ENCODE measurements around the gene ERICH4.
"Not testable (repeated sequence)": the region's sequence is repeated elsewhere in the genome, so short reads cannot be mapped to it uniquely, and the experiment has no call there.

The ERICH4 gene, protein sequence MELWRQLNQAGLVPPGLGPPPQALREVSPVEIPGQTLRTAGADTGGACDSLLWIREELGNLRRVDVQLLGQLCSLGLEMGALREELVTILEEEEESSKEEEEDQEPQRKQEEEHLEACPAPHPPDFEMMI

DNA sequence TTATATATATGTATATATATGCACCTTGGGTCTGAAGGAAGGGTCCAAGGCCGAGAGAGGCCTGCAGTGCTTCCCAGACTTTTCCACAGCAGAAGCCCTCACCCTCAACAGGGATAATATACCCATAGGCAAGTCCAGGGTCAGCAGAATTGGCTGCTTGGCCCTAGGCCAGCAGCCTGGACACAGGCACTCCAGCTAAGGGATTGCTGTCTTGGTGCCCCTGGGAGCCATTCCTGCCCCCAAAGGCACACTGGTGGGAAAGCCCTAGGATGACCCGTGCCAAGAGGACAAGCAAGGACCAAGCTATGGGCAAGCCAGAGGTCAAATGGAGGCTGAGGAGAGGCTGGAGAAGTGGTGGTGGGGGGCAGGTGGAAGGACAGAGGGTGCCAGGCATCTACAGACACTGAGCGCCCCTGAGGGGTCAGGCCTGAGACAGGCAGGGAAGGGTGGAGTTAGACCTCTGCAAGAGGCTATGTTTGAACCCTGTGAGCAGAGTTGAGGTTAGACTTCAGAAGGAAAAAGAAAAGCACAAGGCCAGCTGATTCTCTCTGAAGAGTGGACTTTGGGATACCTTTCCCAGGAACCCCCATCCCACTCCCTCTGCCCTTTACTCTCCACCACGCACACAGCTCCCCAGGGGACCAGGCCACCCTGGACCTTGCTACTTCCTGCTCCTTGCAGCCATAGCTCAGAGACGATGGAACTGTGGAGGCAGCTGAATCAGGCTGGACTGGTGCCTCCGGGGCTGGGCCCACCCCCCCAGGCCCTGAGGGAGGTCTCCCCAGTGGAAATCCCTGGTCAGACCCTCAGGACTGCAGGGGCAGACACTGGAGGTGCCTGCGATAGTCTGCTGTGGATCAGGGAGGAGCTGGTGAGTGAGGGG, at the start of gene ERICH4:
Gene ERICH4 (plus strand): TSS at position 684 of the 883 bp plus-strand sequence. CDS start 14 bp downstream, at position 698.
- DNase-seq (ENCODE audit: low read depth in 1 of 2, low spot score in 1 of 2): no peak

DNA sequence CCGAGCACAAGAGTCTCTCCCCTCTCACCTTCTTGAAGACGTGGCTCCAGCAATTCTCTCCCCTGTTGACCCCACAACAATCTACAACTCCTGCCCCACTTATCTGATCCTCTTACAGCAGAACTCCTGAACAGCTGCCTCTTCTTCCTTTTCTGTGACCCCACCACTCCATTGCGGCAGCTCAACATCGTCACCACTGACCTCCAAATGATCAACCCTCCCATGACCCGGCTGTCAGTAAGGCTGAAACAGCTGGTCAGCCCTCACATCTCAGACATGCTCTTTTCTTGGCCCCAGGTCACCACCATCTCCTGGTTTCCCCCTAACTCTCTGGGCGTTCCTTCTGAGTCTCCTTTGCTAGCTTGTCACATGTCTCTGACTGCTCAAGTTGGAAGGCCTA, 47.6 kb upstream of the ERICH4 start:
- no peak for DNase-seq (ENCODE audit: low read depth in 1 of 2, low spot score in 1 of 2)

DNA sequence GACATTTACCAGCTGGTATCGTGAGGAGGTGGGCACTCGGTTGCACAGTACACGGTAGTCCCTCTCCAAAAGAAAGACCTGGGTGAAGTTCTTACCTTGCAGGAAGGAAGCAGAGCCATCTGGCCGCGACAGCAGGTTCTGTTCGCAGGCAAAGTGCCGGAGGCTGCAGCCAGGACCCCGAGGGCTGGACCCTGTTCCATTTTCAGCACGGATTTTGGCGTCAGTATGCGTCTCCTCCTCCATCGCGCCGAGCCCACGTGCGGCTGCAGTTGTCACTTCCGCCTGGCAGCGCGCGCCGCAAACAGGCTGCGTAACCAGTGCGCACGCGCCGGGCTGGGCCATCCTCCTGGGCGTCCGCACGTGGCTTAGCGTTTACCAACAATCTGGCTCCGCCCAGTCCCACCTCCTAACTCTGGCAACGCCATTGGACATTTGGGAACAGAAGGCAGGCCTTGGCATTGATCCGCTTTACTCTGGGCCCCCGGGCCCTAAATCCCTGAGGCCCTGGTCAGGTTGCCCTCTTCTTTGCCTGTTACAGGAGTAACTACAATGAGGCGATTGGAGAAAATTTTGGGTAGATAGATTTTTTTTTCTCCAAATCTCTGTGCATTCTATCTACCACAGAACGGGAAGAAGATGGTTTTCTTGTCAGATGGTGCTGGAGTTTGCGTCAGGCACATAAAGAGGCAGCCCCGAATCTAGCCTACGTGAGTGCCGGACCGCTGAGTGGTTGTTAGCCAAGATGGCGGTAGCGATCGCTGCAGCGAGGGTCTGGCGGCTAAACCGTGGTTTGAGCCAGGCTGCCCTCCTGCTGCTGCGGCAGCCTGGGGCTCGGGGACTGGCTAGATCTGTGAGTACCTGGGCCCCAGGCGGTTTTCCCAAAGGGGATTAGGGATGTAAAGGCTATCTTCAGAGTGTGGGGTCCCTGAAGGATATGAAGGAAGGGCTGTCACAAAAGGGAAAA, 45.6 kb upstream of the ERICH4 start, which contains the start of the genes BCKDHA and EXOSC5:
Gene BCKDHA (plus strand): TSS at position 733 of the 964 bp plus-strand sequence. CDS start 10 bp downstream, at position 743.
Gene EXOSC5 (minus strand): TSS at position 274 of the 964 bp plus-strand sequence. CDS start 31 bp downstream, at position 243.
- DNase-seq (ENCODE audit: low read depth in 1 of 2, low spot score in 1 of 2): peak; percentile 98 to 99

DNA sequence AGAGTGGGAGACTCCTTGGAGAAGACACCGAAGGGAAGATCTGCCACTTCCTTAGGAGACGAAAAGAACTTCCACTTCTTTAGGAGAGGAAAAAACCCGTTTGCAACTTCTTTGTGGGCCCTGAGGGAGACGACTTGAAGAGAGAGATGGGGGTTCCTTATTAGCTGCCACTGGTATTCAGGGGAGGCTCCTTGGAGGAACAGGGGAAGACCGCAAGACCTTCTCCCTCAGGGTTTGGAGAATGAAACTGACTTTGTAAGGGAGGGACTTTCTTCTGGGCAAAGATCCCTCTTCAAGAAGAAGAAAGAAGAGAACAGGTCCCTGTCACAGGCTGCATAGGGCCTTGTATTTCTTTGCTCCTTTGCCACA, 44.9 kb upstream of the ERICH4 start:
- no peak for DNase-seq (ENCODE audit: low read depth in 1 of 2, low spot score in 1 of 2)

DNA sequence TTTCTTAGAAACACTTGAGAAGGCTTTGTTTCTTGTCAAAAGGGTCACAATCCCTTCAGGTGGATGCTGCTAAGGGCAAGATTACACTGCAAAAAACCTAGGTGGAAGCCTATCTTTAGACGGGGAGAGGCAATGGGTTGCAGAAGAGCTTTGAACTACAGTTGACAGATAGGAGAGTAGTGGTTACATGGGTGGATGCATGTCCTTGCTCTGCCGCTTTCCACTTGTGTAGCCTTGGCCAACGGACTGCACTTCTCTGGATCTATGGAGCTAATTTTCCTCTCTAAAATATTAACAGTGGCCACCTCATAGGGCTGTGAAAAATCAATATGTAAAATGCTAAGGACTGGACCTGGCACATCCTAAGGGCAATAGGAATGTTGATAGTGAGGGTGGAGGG, 44.4 kb upstream of the ERICH4 start:
- DNase-seq (ENCODE audit: low read depth in 1 of 2, low spot score in 1 of 2): no peak

DNA sequence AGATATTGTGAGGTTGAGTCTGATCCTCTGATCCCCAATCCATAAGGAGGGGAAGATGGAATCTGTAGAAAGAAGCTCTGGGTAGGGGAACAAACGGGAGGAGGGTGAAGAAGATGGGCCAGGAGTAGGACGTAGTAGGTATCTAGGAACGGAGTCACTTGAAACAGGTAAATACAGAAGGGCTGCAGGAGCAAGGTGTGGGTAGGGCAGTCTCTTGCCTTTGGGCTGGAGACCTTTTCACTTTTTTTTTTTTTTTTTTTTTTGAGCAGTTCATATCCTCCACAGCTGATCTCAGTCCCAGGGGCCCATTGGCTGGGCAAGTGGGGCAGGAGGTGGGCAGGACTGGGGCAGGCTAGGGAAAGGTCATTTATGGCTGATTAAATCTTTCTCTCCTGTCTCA, 43.9 kb upstream of the ERICH4 start:
- no peak for DNase-seq (ENCODE audit: low read depth in 1 of 2, low spot score in 1 of 2)

DNA sequence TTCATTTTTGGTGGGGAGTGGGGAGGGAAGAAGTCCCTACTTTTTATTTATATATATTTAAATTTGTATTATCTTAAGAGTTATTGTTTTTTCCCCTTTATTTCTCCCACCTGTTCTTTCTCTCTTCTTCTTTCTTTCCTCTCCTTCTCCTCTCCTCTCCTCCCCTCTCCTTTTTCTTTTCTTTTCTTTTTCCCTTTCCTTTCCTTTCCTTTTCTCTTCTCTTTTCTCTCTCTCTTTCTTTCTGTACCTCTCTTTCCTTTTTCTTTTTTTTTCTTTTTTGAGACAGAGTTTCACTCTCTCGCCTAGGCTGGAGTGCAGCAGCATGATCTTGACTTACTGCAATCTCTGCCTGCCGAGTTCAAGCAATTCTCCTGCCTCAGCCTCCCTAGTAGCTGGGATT, 43.4 kb upstream of the ERICH4 start:
- DNase-seq (ENCODE audit: low read depth in 1 of 2, low spot score in 1 of 2): no peak

DNA sequence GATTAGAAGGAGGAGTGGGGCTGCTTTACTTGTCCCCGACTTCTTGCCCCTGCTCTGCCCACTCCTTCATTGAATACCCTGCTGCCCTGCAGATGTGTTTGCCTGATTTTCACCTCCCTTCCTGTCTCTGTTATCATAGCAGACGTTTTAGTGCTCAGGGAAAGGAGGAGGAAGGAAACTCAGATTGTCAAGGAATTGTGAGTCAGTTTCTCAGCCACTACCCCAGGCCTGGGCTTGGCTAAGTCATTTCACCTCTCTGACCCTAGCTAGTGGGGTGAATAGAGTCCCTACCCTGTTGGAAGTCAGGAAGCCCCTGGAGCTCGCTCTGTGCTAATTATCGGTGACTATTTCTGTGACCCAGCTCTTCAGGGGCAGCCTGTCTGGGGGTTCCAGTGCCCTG, 41.5 kb upstream of the ERICH4 start:
- DNase-seq (ENCODE audit: low read depth in 1 of 2, low spot score in 1 of 2): no peak

DNA sequence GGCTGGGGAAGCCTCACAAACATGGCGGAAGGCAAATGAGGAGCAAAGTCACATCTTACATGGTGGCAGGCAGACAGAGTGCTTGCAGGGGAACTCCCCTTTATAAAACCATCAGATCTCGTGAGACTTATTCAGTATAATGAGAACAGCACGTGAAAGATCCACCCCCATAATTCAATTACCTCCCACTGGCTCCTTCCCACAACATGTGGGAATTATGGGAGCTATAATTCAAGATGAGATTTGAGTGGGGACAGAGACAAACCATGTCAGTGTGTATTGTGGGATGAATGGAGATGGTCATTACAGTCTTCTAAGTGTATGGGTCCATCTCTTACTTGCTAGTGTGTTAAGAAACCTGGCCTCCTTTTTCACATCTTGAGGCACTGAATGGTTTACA, 40.9 kb upstream of the ERICH4 start:
- no peak for DNase-seq (ENCODE audit: low read depth in 1 of 2, low spot score in 1 of 2)

DNA sequence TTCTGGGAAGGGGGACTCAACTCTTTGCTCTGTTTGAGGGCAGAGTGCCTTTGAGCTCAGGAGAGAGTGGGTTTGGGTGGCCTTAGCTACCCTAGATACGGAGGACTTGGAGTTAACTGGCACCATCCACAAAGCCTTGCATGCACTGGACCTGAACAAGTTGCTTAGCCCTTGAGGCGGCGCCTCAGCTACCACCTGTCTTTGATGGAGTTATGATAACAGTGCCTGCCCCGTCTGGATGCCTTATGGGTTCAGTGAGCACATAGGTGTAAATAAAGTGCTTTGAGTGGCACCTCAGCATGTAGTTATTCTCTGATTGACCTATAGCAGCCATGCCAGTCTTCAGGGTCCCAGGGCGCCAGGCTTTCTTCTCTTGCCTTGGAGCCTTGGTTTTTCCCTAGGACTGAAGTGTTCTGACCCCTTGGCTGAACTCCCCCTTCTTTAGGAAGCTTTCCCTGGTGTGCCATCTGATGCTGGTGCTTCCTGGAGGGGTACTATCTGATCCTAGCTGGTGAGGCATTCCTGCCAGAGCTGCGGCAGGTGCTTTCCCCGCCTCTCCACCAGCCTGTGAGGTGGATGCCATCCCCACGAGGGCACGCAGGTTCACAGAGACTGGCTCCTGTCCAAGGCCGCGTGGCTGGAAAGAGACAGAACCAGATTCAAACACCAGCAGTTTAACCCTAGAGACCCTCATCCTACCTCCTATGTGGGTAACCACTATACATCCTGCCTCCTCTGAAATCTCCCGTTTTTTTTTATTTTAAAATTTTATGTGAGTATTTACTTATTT, 39.6 kb upstream of the ERICH4 start:
- DNase-seq (ENCODE audit: low read depth in 1 of 2, low spot score in 1 of 2): no peak

DNA sequence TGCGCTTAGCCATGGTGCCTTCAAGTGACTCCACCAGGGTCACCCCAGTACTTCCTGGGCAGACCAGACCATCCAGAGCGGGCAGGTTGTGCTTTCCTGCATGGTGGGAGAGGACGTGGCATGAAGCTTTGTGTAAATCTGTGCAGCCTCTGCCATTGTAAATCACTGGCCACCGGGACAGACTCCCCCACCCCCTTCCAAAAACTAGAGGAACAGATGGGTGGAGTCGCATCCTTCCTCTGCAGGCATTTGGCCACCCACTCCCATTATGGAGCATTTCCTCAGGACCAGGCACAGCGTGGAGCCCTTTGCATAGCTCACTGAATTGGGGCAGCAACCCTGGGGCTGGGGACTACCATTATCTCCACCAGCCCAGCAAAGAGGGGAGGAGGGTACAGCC, 37.2 kb upstream of the ERICH4 start:
- DNase-seq (ENCODE audit: low read depth in 1 of 2, low spot score in 1 of 2): no peak

DNA sequence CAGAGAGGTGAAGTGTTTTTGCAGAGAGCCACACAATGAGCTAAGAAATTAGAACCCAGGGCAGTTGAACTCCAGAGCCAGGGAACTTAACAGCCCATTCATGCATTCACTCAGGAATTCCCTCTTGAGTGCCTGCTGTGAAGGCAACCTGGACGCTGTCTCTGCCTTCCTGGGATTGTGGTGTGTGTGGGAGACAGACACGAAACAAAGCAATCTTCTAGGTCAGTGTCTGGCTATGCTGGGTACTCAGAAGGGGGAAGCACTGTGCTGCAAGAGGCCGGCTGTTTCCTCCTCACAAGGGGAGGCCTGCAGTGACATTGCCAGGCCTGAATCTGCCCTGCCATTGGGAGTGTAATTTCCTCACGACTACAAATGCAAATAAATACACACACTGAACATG, 35.7 kb upstream of the ERICH4 start:
- DNase-seq (ENCODE audit: low read depth in 1 of 2, low spot score in 1 of 2): no peak

DNA sequence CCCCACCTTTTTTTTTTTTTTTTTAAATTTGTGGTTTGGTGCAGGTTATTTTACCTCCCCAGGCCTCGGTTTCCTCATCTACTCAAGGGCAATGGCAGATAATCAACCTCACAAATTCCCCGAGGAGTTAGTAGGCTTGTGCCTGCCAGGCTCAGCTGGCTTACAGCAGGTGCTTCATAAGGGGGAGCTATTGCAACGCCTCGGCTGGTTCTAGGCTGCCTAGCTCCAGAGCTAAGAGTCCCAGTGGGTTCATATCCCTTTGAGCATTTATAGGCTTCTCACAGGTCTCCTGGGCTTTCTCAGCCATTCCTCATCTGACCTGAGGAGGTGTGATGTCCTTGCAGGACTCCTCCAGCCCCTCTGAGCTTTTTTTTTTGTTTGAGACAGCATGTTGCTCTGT, 34.7 kb upstream of the ERICH4 start:
- no peak for DNase-seq (ENCODE audit: low read depth in 1 of 2, low spot score in 1 of 2)

DNA sequence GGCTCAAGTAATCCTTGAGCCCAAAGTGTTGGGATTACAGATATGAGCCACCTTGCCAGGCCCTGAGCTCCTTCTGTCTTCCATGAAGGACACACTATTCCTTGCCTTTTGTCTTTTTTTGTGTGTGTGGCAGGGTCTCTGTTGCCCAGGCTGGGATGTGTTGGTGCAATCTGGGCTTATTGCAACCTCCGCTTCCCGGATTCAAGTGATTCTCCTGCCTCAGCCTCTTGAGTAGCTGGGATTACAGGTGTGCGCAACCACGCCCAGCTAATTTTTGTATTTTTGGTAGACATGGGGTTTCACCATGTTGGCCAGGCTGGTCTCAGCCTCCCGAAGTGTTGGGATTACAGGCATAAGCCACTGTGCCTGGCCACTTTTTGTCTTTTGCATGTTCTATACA, 34.1 kb upstream of the ERICH4 start:
- not testable (repeated sequence) for DNase-seq (ENCODE audit: low read depth in 1 of 2, low spot score in 1 of 2)

DNA sequence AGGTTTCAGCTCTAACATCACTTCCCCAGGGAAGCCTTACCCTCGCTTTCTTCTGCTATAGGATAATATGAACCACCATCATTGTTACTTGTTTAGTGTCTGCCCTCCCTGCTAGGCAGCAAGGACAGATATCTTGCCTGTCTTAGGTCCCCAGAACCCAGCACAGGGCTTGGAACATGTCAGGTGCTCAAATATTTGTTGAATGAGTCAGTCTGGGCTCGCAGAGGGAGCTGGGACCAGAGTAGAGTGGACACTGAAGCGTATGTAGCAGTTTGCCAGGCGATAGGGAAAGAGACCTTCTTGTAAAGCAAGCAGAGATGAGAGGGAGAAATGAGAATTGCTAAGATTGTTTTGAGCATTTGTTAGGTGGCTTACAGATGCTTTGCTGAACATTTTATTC, 33.7 kb upstream of the ERICH4 start:
- DNase-seq (ENCODE audit: low read depth in 1 of 2, low spot score in 1 of 2): no peak

DNA sequence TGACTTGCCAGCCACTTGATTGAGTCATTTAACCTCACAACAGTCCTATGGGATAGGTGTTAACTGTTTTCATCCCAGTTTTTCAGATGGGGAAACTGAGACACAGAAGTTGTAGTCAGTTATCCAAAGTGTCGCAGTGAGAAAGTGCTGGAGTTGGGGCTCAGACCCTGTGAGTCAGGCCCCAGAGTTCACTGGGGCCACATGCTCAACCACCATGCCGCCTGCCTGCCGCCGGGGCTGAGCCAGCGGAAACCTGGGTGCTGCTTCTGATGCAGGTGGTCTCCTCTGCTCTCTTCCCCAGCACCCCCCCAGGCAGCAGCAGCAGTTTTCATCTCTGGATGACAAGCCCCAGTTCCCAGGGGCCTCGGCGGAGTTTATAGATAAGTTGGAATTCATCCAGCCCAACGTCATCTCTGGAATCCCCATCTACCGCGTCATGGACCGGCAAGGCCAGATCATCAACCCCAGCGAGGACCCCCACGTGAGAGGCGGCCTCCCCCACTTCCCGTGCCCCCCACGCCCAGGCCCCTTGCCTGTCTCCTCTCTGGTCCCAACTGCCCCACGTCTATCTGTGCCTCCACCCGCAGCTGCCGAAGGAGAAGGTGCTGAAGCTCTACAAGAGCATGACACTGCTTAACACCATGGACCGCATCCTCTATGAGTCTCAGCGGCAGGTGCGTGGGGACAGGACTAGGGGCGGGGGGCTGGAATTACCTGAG, 32.5 kb upstream of the ERICH4 start:
- no peak for DNase-seq (ENCODE audit: low read depth in 1 of 2, low spot score in 1 of 2)

DNA sequence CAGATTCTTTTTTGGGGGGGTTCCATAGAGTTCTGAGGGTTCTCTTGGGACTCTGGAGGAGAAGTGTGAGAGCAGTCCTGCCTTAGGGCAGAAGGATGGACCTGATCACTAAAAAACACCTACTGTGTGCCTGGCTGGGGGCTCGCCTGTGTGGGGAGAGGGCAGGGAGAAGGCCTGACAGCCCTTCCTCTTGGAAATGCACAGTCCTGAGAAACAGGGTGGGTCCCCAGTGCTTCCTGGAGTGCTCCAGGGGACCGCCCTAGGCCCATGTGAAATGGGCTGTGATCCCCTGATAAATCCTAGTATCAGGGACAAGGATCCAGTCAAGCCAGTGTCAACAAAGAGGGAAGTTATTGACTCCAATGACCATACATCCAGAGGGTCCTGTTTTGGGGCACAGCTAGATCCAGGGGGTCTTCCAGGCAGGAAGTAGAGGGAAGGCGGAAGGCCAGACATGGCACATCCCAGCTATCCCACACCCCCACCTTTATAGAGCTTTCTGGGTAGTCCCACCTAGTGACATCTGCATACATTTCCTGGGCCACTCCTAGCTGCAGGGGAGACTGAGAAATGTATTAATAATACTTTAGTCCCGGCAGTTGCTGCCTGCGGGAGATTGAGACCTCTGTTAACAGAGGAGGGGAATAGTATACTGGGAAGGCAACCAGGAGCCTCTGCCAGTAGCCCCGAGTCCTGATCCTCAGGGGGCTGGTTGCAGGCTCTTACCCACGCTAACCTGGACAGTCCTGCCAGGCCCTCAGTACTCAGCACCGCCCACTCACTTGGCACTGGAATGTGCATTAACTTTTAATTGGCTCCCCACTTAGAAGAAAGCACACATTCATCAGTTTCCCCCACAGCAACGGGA, 31.6 kb upstream of the ERICH4 start:
- no peak for DNase-seq (ENCODE audit: low read depth in 1 of 2, low spot score in 1 of 2)

DNA sequence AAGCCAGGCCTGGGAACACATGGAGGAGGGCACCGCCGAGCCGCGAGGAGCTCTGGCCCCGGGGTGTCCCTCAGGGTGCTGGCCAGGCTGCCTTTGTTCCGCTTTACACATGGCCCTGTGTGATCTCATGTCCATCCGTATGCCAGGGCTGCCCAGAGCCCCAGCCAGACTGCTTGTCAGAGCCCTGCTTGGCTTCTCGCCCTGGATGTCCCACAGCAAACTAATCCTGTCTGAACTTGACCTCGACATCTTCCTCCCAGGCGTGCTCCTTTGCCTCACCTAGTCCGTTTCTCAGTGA, 31.0 kb upstream of the ERICH4 start:
- DNase-seq (ENCODE audit: low read depth in 1 of 2, low spot score in 1 of 2): no peak

DNA sequence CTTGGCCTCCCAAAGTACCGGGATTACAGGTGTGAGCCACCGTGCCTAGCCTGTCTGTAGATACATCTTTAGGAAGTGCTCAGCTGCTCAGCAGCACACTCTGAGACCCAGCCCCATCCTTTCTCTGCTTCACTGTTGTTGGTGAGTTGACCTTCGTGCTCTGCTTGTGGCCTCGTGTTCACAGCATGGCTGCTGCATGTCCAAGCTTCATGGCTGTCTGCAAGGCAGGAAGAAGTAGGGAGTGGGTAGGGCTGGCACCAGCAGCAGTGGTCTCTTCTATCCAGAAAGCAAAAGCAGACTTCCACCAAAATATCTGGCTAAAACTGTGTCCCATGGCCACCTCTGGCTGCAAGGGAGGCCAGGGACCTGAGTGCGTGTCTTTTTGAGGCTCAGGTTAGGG, 30.0 kb upstream of the ERICH4 start:
- DNase-seq (ENCODE audit: low read depth in 1 of 2, low spot score in 1 of 2): no peak

Data from activated T-helper 1 cell treated with anti-CD3 and anti-CD28 coated beads, Interleukin-2, amount 50 U/mL, for 16 hours (primary cell).